Peyer's patch (tissue), 4 donors: ENCODE results near the gene KLF13.

Experiments
- CTCF ChIP-seq, 6 experiments: fragments of 450-650 bp in 4 of 6; fragments of 200-600 bp in 2 of 6; sonication (generic) in 1 of 6; IDR thresholded peaks; one replicate each; pipeline ENCODE4 v1.5.1; 2017 to 2019; ENCODE audit warnings: antibody characterized with exemption in 6 of 6, mild to moderate bottlenecking in 3 of 6, moderate library complexity in 1 of 6
- POLR2A ChIP-seq, 2 donors: fragments of 450-650 bp; IDR thresholded peaks; one replicate each; pipeline ENCODE4 v1.5.1; 2017; ENCODE audit warnings: antibody characterized with exemption in 2 of 2, mild to moderate bottlenecking in 2 of 2, moderate library complexity in 2 of 2

- no peak for TF ChIP-seq POLR2A (IDR thresholded peaks at IDR 0.05)
- TF ChIP-seq CTCF (IDR thresholded peaks at IDR 0.05) = no peak
These were observed 61.0 kb downstream of the KLF13 start for GRCh38 chr15:31387479-31388118.
